SU-DHL-6 (cell line): ENCODE measurements around the gene GRN.

Source experiments
- EZH2phosphoT487 ChIP-seq: fragments of 200-600 bp; sonication (generic), shearing (Covaris generic); conservative IDR thresholded peaks from 2 replicates; pipeline ENCODE4 v1.6.1; 2018; ENCODE audit warnings: mild to moderate bottlenecking, antibody characterized with exemption, low read length, moderate library complexity, mixed read lengths
- TF ChIP-seq, protein P1 (sequence below): fragments of 200-600 bp; sonication (generic); IDR thresholded peaks from one replicate; pipeline ENCODE4 v1.5.1; 2017; ENCODE audit warnings: antibody characterized with exemption, mild to moderate bottlenecking, low read length, moderate library complexity; ENCODE audit not compliant: insufficient read depth, poor library complexity, severe bottlenecking

- TF ChIP-seq, protein P1, sequence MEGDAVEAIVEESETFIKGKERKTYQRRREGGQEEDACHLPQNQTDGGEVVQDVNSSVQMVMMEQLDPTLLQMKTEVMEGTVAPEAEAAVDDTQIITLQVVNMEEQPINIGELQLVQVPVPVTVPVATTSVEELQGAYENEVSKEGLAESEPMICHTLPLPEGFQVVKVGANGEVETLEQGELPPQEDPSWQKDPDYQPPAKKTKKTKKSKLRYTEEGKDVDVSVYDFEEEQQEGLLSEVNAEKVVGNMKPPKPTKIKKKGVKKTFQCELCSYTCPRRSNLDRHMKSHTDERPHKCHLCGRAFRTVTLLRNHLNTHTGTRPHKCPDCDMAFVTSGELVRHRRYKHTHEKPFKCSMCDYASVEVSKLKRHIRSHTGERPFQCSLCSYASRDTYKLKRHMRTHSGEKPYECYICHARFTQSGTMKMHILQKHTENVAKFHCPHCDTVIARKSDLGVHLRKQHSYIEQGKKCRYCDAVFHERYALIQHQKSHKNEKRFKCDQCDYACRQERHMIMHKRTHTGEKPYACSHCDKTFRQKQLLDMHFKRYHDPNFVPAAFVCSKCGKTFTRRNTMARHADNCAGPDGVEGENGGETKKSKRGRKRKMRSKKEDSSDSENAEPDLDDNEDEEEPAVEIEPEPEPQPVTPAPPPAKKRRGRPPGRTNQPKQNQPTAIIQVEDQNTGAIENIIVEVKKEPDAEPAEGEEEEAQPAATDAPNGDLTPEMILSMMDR: no peak
- no peak for TF ChIP-seq EZH2phosphoT487
Observed at GRCh38 chr17:44376779-44377178, 31.7 kb downstream of the GRN start.
